HepG2 (cell line): Measurements from ENCODE around the gene SRPK3. TPM values are rescaled to one million over a fixed set of nuclear protein-coding genes. Genes with fewer than 3 reads are reported as not detected.
A peak's percentile ranks its signal among the peaks of the same experiment; 100 is the strongest.
"Not testable (repeated sequence)": the region's sequence is repeated elsewhere in the genome, so short reads cannot be mapped to it uniquely, and the experiment has no call there.

Source experiments
- ATAC-seq: fragments of 200-7000 bp; cut with Tn5 transposase; 3 replicates; pipeline ENCODE4 v1.9.1; 2020; ENCODE audit warnings: mild to moderate bottlenecking, moderate library complexity
- BruUV-seq: library from RNA; stranded (reverse); fragments of 400-500 nt; replicated peaks from 2 replicates; lab custom pipeline; 2021; lab: Mats Ljungman, UMichigan
- CTCF ChIA-PET: fragments of 300-600 bp; formaldehyde crosslinking; extraction: SDS; loops from one replicate; lab custom pipeline; 2021; ENCODE audit warnings: low total read pairs, inconsistent platforms, low intra/inter-chr PET ratio; lab: Yijun Ruan, JAX
- POLR2A ChIA-PET: fragments of 350-600 bp; sonication (Branson Sonifier 250); formaldehyde crosslinking; loops from one replicate; lab custom pipeline; 2020; ENCODE audit warnings: antibody characterized with exemption, inconsistent platforms; lab: Yijun Ruan, JAX
- DNase-seq: peaks from one replicate; pipeline ENCODE4 v3.0.0-alpha.2; 2015; ENCODE audit warnings: low spot score
- FAIRE-seq: peaks from 3 replicates; lab custom pipeline; 2011; peaks lifted over from hg19 to GRCh38; lab: Jason Lieb, UNC
- H2AFZ ChIP-seq: one replicate; pipeline ENCODE4 v1.6.1; 2011; ENCODE audit warnings: low read length, inconsistent platforms
- H3K27ac ChIP-seq: fragments of 300-600 bp; 3 replicates; pipeline ENCODE4 v1.8.0; 2011; ENCODE audit warnings: mixed run types, mild to moderate bottlenecking, mixed read lengths, low read length, inconsistent platforms; ENCODE audit not compliant: insufficient read depth; ENCODE audit errors: extremely low read length
- H3K27me3 ChIP-seq, 2 experiments: fragments of 200-600 bp in 1 of 2; 2 replicates in 1 of 2; 3 replicates in 1 of 2; pipeline versions ENCODE4 v1.6.0 to v1.8.0; 2011; ENCODE audit warnings: low read length in 2 of 2, mild to moderate bottlenecking in 2 of 2, moderate library complexity in 2 of 2, inconsistent platforms in 1 of 2; ENCODE audit not compliant: insufficient read depth in 2 of 2, control insufficient read depth in 1 of 2
- H3K36me3 ChIP-seq, 2 experiments: fragments of 200-600 bp in 1 of 2; replicated peaks in 1 of 2; 2 replicates in 1 of 2; 3 replicates in 1 of 2; pipeline versions ENCODE4 v1.5.1 to v1.8.0; 2011; ENCODE audit warnings: low read length in 2 of 2, inconsistent platforms in 1 of 2; ENCODE audit not compliant: insufficient read depth in 2 of 2, control insufficient read depth in 1 of 2
- H3K4me1 ChIP-seq: 2 replicates; pipeline ENCODE4 v1.5.1; 2012; ENCODE audit warnings: low read length, inconsistent platforms; ENCODE audit not compliant: insufficient read depth
- H3K4me2 ChIP-seq: 2 replicates; pipeline ENCODE4 v1.6.0; 2011; ENCODE audit warnings: low read depth, low read length, inconsistent platforms
- H3K4me3 ChIP-seq, 3 experiments: fragments of 200-600 bp in 1 of 3; sonication (generic), shearing (Covaris generic) in 1 of 3; replicated peaks in 1 of 3; 2 replicates each; pipeline ENCODE4 v1.5.1; 2011 to 2016; ENCODE audit warnings: low read length in 3 of 3, inconsistent platforms in 2 of 3, low read depth in 2 of 3, mild to moderate bottlenecking in 2 of 3, control low read depth in 1 of 3, mixed read lengths in 1 of 3; ENCODE audit not compliant: insufficient read depth in 1 of 3
- H3K79me2 ChIP-seq: one replicate; pipeline ENCODE4 v1.6.1; 2011; ENCODE audit warnings: low read length, inconsistent platforms; ENCODE audit not compliant: insufficient read depth
- H3K9ac ChIP-seq: 2 replicates; pipeline ENCODE4 v1.6.0; 2011; ENCODE audit warnings: mild to moderate bottlenecking, low read depth, low read length, inconsistent platforms; ENCODE audit not compliant: insufficient read depth
- H3K9me3 ChIP-seq: 2 replicates; pipeline ENCODE4 v1.5.1; 2012; ENCODE audit warnings: mild to moderate bottlenecking, low read length
- H4K20me1 ChIP-seq: 2 replicates; pipeline ENCODE4 v1.6.0; 2011; ENCODE audit warnings: inconsistent platforms, mild to moderate bottlenecking, low read length, moderate library complexity; ENCODE audit not compliant: insufficient read depth
- KAT2B ChIP-seq: fragments of 150-350 bp; IDR thresholded peaks from 2 replicates; pipeline ENCODE4 v1.6.1; 2014; ENCODE audit warnings: low read depth, low read length, borderline replicate concordance
- ZNF274 ChIP-seq: sonication (generic); formaldehyde crosslinking; IDR thresholded peaks from 2 replicates; pipeline ENCODE4 v1.5.1; 2020; ENCODE audit warnings: mild to moderate bottlenecking, missing genetic modification reagents
- WGBS: methylation state at CpG from one replicate; pipeline ENCODE4 v1.1.6; 2017; ENCODE audit warnings: low lambda C conversion rate; 5-methylcytosine and 5-hydroxymethylcytosine counted together
- in situ Hi-C: cut with HindIII; loops from 2 replicates; pipeline ENCODE4 v1.10.0; 2017; ENCODE audit warnings: low pct_unique_long_range_greater_than_20kb; ENCODE audit not compliant: extremely low pct_ligation_motif_present
- intact Hi-C: fragments of 100-400 bp; cut with micrococcal nuclease; formaldehyde crosslinking; loops from one replicate; pipeline ENCODE4 v1.10.0; 2022; ENCODE audit not compliant: unreplicated experiment
- polyA plus RNA-seq, 8 experiments: library from polyadenylated mRNA; depleted of rRNA in 3 of 8; stranded (reverse) in 7 of 8; unstranded in 1 of 8; fragments of >200 nt; fragmentation: Illumina TruSeq in 4 of 8; extraction: Trizol in 4 of 8; gene quantifications; 2 replicates each; pipeline versions ENCODE4 v1.2.1 to v1.2.3, GENCODE V29; 2011 to 2016; ENCODE audit warnings: low read depth in 4 of 8, missing spikeins in 1 of 8, mixed read lengths in 1 of 8; ENCODE audit not compliant: insufficient read depth in 1 of 8
- total RNA-seq, 5 experiments: library from RNA; depleted of rRNA; stranded (reverse); fragments of >200 nt; fragmentation: Illumina TruSeq; extraction: Trizol; gene quantifications; 2 replicates each; pipeline ENCODE4 v1.2.3, GENCODE V29; 2016; ENCODE audit warnings: low read depth in 1 of 5

The SRPK3 gene
- total and polyA plus RNA-seq, 2 of the 13 experiments (the other 11 are each of a cell fraction or from before 2014, with no cell fraction given): 0.22 to 0.30 TPM

GRCh38 chrX:153746359-153746758, 34.5 kb upstream of the SRPK3 start:
- 34% methylated on average over 3 of the region's 3 CpGs for WGBS
- Histone ChIP-seq H3K9ac (no peak overlapping the region), H4K20me1 (no peaks in the 10 kb centered on the region), H3K9me3 (no peaks in the 10 kb centered on the region), H3K27ac (no peak overlapping the region), H3K27me3 (no peaks in the 10 kb centered on the region), H2AFZ (no peak overlapping the region), H3K4me1 (peaks cover 13% of the 10 kb centered on the region), H3K4me2 (no peak overlapping the region), H3K36me3 (no peaks in the 10 kb centered on the region), H3K4me3 (no peak overlapping the region), H3K79me2 (no peaks in the 10 kb centered on the region)
- FAIRE-seq (no peak), ATAC-seq (no peak), DNase-seq (no peak)
- BruUV-seq: no TSS peak
- TF ChIP-seq ZNF274 (no peak), KAT2B (peak; percentile 71)
- CTCF ChIA-PET: no interaction called here
- in situ Hi-C loops (no loop called here), intact Hi-C loops (no loop called here)
- POLR2A ChIA-PET: no interaction called here

- H3K27me3 ChIP-seq, H3K36me3 ChIP-seq, H4K20me1 ChIP-seq, H3K9me3 ChIP-seq, H3K27ac ChIP-seq, CTCF ChIA-PET, intact Hi-C loops, H3K4me2 ChIP-seq, POLR2A ChIA-PET, BruUV-seq, FAIRE-seq, DNase-seq, H3K9ac ChIP-seq, H3K4me3 ChIP-seq, H2AFZ ChIP-seq, ATAC-seq, in situ Hi-C loops, H3K79me2 ChIP-seq: not testable (repeated sequence)
- peaks cover 13% of the 10 kb centered on the region for H3K4me1 ChIP-seq
- 64% methylated on average over 6 of the region's 6 CpGs for WGBS
These were observed 33.9 kb upstream of the SRPK3 start for GRCh38 chrX:153746991-153747390.

- FAIRE-seq, CTCF ChIA-PET, BruUV-seq: not testable (repeated sequence)
These were observed 31.8 kb upstream of the SRPK3 start for GRCh38 chrX:153749017-153749416.

More at GRCh38 chrX:153749017-153749416, 31.8 kb upstream of the SRPK3 start:
- DNase-seq, H3K27me3 ChIP-seq, ATAC-seq, H2AFZ ChIP-seq, H3K27ac ChIP-seq, H3K9me3 ChIP-seq, H3K36me3 ChIP-seq, intact Hi-C loops, H3K4me3 ChIP-seq, POLR2A ChIA-PET, H4K20me1 ChIP-seq, in situ Hi-C loops, H3K9ac ChIP-seq, H3K4me2 ChIP-seq, H3K79me2 ChIP-seq: not testable (repeated sequence)
- 69% methylated on average over 6 of the region's 7 CpGs for WGBS
- peaks cover 13% of the 10 kb centered on the region for H3K4me1 ChIP-seq
